ENCODE results near the gene AKAP13. TPM values are rescaled to one million over a fixed set of nuclear protein-coding genes. Genes with fewer than 3 reads are reported as not detected.

The AKAP13 gene
- total and polyA plus RNA-seq, 2 of the 13 experiments (the other 11 are each of a cell fraction or from before 2014, with no cell fraction given): 6.7 to 27.1 TPM

GRCh38 chr15:85794598-85795336 is 414.4 kb downstream of the AKAP13 start, which contains the start of gene KLHL25 (continued):
- no peak for TF ChIP-seq FIP1L1 (IDR thresholded peaks at IDR 0.05; ENCODE audit: borderline replicate concordance, insufficient read depth, low read depth, low read length)
- TF ChIP-seq ZNF331 (CRISPR knock-in tag; IDR thresholded peaks at IDR 0.05): no peak
- no peak for TF ChIP-seq ZNF354B (CRISPR knock-in tag; IDR thresholded peaks at IDR 0.05)
- no peak for TF ChIP-seq SKIL (CRISPR knock-in tag; IDR thresholded peaks at IDR 0.05; ENCODE audit: borderline replicate concordance)
- no peak for TF ChIP-seq SMAD9 (CRISPR knock-in tag; IDR thresholded peaks at IDR 0.05)
- no peak for TF ChIP-seq DPF2 (CRISPR knock-in tag; IDR thresholded peaks at IDR 0.05; ENCODE audit: borderline replicate concordance, low read depth)
- TF ChIP-seq TFAP4 (IDR thresholded peaks at IDR 0.05; ENCODE audit: borderline replicate concordance, low read depth): no peak
- no peak for TF ChIP-seq JUN (CRISPR knock-in tag; IDR thresholded peaks at IDR 0.05)
- TF ChIP-seq ZNF234 (CRISPR knock-in tag; conservative IDR thresholded peaks at IDR 0.05): no peak
- no peak for TF ChIP-seq CAMTA2 (CRISPR knock-in tag; IDR thresholded peaks at IDR 0.05; ENCODE audit: borderline replicate concordance)
- TF ChIP-seq ZNF841 (CRISPR knock-in tag; IDR thresholded peaks at IDR 0.05; ENCODE audit: borderline replicate concordance): no peak
- TF ChIP-seq ATF7-NPFF (CRISPR knock-in tag; IDR thresholded peaks at IDR 0.05; ENCODE audit: low read depth): no peak
- TF ChIP-seq PRMT3 (CRISPR knock-in tag; IDR thresholded peaks at IDR 0.05; ENCODE audit: borderline replicate concordance, low read depth): no peak
- no peak for TF ChIP-seq NR2C2 (CRISPR knock-in tag; IDR thresholded peaks at IDR 0.05; ENCODE audit: borderline replicate concordance)
- TF ChIP-seq NFE2L1 (CRISPR knock-in tag; IDR thresholded peaks at IDR 0.05; ENCODE audit: borderline replicate concordance): no peak
- no peak for TF ChIP-seq TCF7 (IDR thresholded peaks at IDR 0.05; ENCODE audit: low read depth)
- TF ChIP-seq ZNF850 (CRISPR knock-in tag; conservative IDR thresholded peaks at IDR 0.05): no peak
- no peak for TF ChIP-seq XBP1 (CRISPR knock-in tag; IDR thresholded peaks at IDR 0.05)
- TF ChIP-seq KLF11 (CRISPR knock-in tag; IDR thresholded peaks at IDR 0.05): no peak
- no peak for TF ChIP-seq ZNF362 (CRISPR knock-in tag; IDR thresholded peaks at IDR 0.05; ENCODE audit: borderline replicate concordance)
- TF ChIP-seq SNAPC2 (CRISPR knock-in tag; IDR thresholded peaks at IDR 0.05): peak; percentile 57; the same call in 1 of the 2 replicates
- no peak for TF ChIP-seq KDM6A (CRISPR knock-in tag; IDR thresholded peaks at IDR 0.05; ENCODE audit: low read depth)
- no peak for TF ChIP-seq CREBL2 (CRISPR knock-in tag; IDR thresholded peaks at IDR 0.05; ENCODE audit: borderline replicate concordance)
- no peak for TF ChIP-seq AKAP8 (CRISPR knock-in tag; IDR thresholded peaks at IDR 0.05)
- TF ChIP-seq TEAD3 (CRISPR knock-in tag; optimal IDR thresholded peaks at IDR 0.05; ENCODE audit: borderline replicate concordance): no peak
- no peak for TF ChIP-seq NFATC3 (CRISPR knock-in tag; IDR thresholded peaks at IDR 0.05)
- no peak for TF ChIP-seq ZSCAN30 (CRISPR knock-in tag; IDR thresholded peaks at IDR 0.05)
- no peak for TF ChIP-seq NCOA5 (CRISPR knock-in tag; IDR thresholded peaks at IDR 0.05)
